Measurements from ENCODE around the gene TTC34. TPM values are rescaled to one million over a fixed set of nuclear protein-coding genes. Genes with fewer than 3 reads are reported as not detected.
A peak's percentile ranks its signal among the peaks of the same experiment; 100 is the strongest.

TTC34 gene
- total and polyA plus RNA-seq, 4 donors, result 0.55 to 1.3 (median 0.95) TPM; not detected in 1

GRCh38 chr1:2810281-2810680 lies 8.8 kb upstream of the TTC34 start:
- no peaks in the 10 kb centered on the region for H3K4me1 ChIP-seq (ENCODE audit: control insufficient read depth in 1 of 2, insufficient read depth in 2 of 2, low read length in 2 of 2)
- H3K27me3 ChIP-seq (ENCODE audit: control insufficient read depth in 1 of 2, insufficient read depth in 2 of 2, low read length in 1 of 2), result no peaks in the 10 kb centered on the region
- no peak overlapping the region for H3K4me3 ChIP-seq (ENCODE audit: low read length in 2 of 2)
- intact Hi-C loops (cut with DNase I), result no loop called here
- H3K9me3 ChIP-seq (ENCODE audit: control insufficient read depth, low read length), result peaks cover 4% of the 10 kb centered on the region
- H3K36me3 ChIP-seq (ENCODE audit: control insufficient read depth in 1 of 2, insufficient read depth in 2 of 2, low read length in 1 of 2), result no peaks in the 10 kb centered on the region
- 92 to 93% methylated on average over 15 of the region's 15 CpGs for WGBS, 2 donors
- DNase-seq (no peak), ATAC-seq (ENCODE audit: low FRiP score) (no peak)
- H3K27ac ChIP-seq (ENCODE audit: low read depth in 1 of 2, low read length in 2 of 2), result no peak overlapping the region

- 94 to 95% methylated on average over 16 to 17 of the region's 17 CpGs for WGBS, 2 donors
- H3K4me1 ChIP-seq (ENCODE audit: control insufficient read depth in 1 of 2, insufficient read depth in 2 of 2, low read length in 2 of 2), result no peaks in the 10 kb centered on the region
- ATAC-seq (ENCODE audit: low FRiP score) (no peak), DNase-seq (no peak)
- no peaks in the 10 kb centered on the region for H3K27me3 ChIP-seq (ENCODE audit: control insufficient read depth in 1 of 2, insufficient read depth in 2 of 2, low read length in 1 of 2)
- no peak overlapping the region for H3K27ac ChIP-seq (ENCODE audit: low read depth in 1 of 2, low read length in 2 of 2)
- no peaks in the 10 kb centered on the region for H3K36me3 ChIP-seq (ENCODE audit: control insufficient read depth in 1 of 2, insufficient read depth in 2 of 2, low read length in 1 of 2)
- peaks cover 4% of the 10 kb centered on the region for H3K9me3 ChIP-seq (ENCODE audit: control insufficient read depth, low read length)
- H3K4me3 ChIP-seq (ENCODE audit: low read length in 2 of 2), result no peak overlapping the region
- intact Hi-C loops (cut with DNase I), result no loop called here
Measured at GRCh38 chr1:2809656-2810055, 8.2 kb upstream of the TTC34 start.

- no peaks in the 10 kb centered on the region for H3K27me3 ChIP-seq (ENCODE audit: control insufficient read depth in 1 of 2, insufficient read depth in 2 of 2, low read length in 1 of 2)
- peaks cover 4% of the 10 kb centered on the region for H3K9me3 ChIP-seq (ENCODE audit: control insufficient read depth, low read length)
- H3K4me3 ChIP-seq (ENCODE audit: low read length in 2 of 2), result no peak overlapping the region
- no peak for DNase-seq
- ATAC-seq (ENCODE audit: low FRiP score), result no peak
- intact Hi-C loops (cut with DNase I), result no loop called here
- H3K27ac ChIP-seq (ENCODE audit: low read depth in 1 of 2, low read length in 2 of 2), result no peak overlapping the region
- H3K4me1 ChIP-seq (ENCODE audit: control insufficient read depth in 1 of 2, insufficient read depth in 2 of 2, low read length in 2 of 2), result no peaks in the 10 kb centered on the region
- H3K36me3 ChIP-seq (ENCODE audit: control insufficient read depth in 1 of 2, insufficient read depth in 2 of 2, low read length in 1 of 2), result no peaks in the 10 kb centered on the region
- WGBS, 2 donors, result 93 to 95% methylated on average over 32 to 34 of the region's 34 CpGs
Measured at GRCh38 chr1:2808831-2809605, 7.5 kb upstream of the TTC34 start.

GRCh38 chr1:2808386-2808705 lies 6.9 kb upstream of the TTC34 start:
- no peaks in the 10 kb centered on the region for H3K27me3 ChIP-seq (ENCODE audit: control insufficient read depth in 1 of 2, insufficient read depth in 2 of 2, low read length in 1 of 2)
- H3K36me3 ChIP-seq (ENCODE audit: control insufficient read depth in 1 of 2, insufficient read depth in 2 of 2, low read length in 1 of 2), result no peaks in the 10 kb centered on the region
- DNase-seq, result no peak
- ATAC-seq (ENCODE audit: low FRiP score), result no peak
- intact Hi-C loops (cut with DNase I), result no loop called here
- peaks cover 4% of the 10 kb centered on the region for H3K9me3 ChIP-seq (ENCODE audit: control insufficient read depth, low read length)
- no peak overlapping the region for H3K4me3 ChIP-seq (ENCODE audit: low read length in 2 of 2)
- no peak overlapping the region for H3K27ac ChIP-seq (ENCODE audit: low read depth in 1 of 2, low read length in 2 of 2)
- 75 to 79% methylated on average over 10 of the region's 10 CpGs for WGBS, 2 donors
- H3K4me1 ChIP-seq (ENCODE audit: control insufficient read depth in 1 of 2, insufficient read depth in 2 of 2, low read length in 2 of 2), result no peaks in the 10 kb centered on the region

- DNase-seq (no peak), ATAC-seq (ENCODE audit: low FRiP score) (no peak)
- H3K27ac ChIP-seq (ENCODE audit: low read depth in 1 of 2, low read length in 2 of 2), result no peak overlapping the region
- peaks cover 4% of the 10 kb centered on the region for H3K9me3 ChIP-seq (ENCODE audit: control insufficient read depth, low read length)
- no peak overlapping the region for H3K4me3 ChIP-seq (ENCODE audit: low read length in 2 of 2)
- WGBS, 2 donors, result 42 to 46% methylated on average over 30 of the region's 30 CpGs
- H3K27me3 ChIP-seq (ENCODE audit: control insufficient read depth in 1 of 2, insufficient read depth in 2 of 2, low read length in 1 of 2), result no peaks in the 10 kb centered on the region
- H3K4me1 ChIP-seq (ENCODE audit: control insufficient read depth in 1 of 2, insufficient read depth in 2 of 2, low read length in 2 of 2), result no peaks in the 10 kb centered on the region
- intact Hi-C loops (cut with DNase I), result no loop called here
- H3K36me3 ChIP-seq (ENCODE audit: control insufficient read depth in 1 of 2, insufficient read depth in 2 of 2, low read length in 1 of 2), result no peaks in the 10 kb centered on the region
Measured at GRCh38 chr1:2807678-2808385, 6.3 kb upstream of the TTC34 start.

GRCh38 chr1:2807036-2807435 lies 5.5 kb upstream of the TTC34 start:
- Histone ChIP-seq H3K27me3 (ENCODE audit: control insufficient read depth in 1 of 2, insufficient read depth in 2 of 2, low read length in 1 of 2) (no peaks in the 10 kb centered on the region), H3K36me3 (ENCODE audit: control insufficient read depth in 1 of 2, insufficient read depth in 2 of 2, low read length in 1 of 2) (no peaks in the 10 kb centered on the region), H3K27ac (ENCODE audit: low read depth in 1 of 2, low read length in 2 of 2) (no peak overlapping the region), H3K9me3 (ENCODE audit: control insufficient read depth, low read length) (no peaks in the 10 kb centered on the region), H3K4me1 (ENCODE audit: control insufficient read depth in 1 of 2, insufficient read depth in 2 of 2, low read length in 2 of 2) (no peaks in the 10 kb centered on the region), H3K4me3 (ENCODE audit: low read length in 2 of 2) (no peak overlapping the region)
- intact Hi-C loops (cut with DNase I), result no loop called here
- DNase-seq (no peak), ATAC-seq (ENCODE audit: low FRiP score) (no peak)
- 80 to 81% methylated on average over 8 of the region's 8 CpGs for WGBS, 2 donors

GRCh38 chr1:2806591-2806990 lies 5.1 kb upstream of the TTC34 start:
- Histone ChIP-seq H3K4me1 (ENCODE audit: control insufficient read depth in 1 of 2, insufficient read depth in 2 of 2, low read length in 2 of 2) (no peaks in the 10 kb centered on the region), H3K9me3 (ENCODE audit: control insufficient read depth, low read length) (no peaks in the 10 kb centered on the region), H3K27me3 (ENCODE audit: control insufficient read depth in 1 of 2, insufficient read depth in 2 of 2, low read length in 1 of 2) (no peaks in the 10 kb centered on the region), H3K36me3 (ENCODE audit: control insufficient read depth in 1 of 2, insufficient read depth in 2 of 2, low read length in 1 of 2) (no peaks in the 10 kb centered on the region), H3K4me3 (ENCODE audit: low read length in 2 of 2) (no peak overlapping the region), H3K27ac (ENCODE audit: low read depth in 1 of 2, low read length in 2 of 2) (no peak overlapping the region)
- DNase-seq, result peak in 1 of 2 donors; percentile 11
- ATAC-seq (ENCODE audit: low FRiP score), result no peak
- intact Hi-C loops (cut with DNase I), result no loop called here
- WGBS, 2 donors, result 59 to 65% methylated on average over 15 of the region's 15 CpGs

GRCh38 chr1:2805801-2806430 lies 4.4 kb upstream of the TTC34 start:
- H3K36me3 ChIP-seq (ENCODE audit: control insufficient read depth in 1 of 2, insufficient read depth in 2 of 2, low read length in 1 of 2), result no peaks in the 10 kb centered on the region
- DNase-seq, result peak; percentile 33 to 78

More at GRCh38 chr1:2805801-2806430, 4.4 kb upstream of the TTC34 start:
- H3K27me3 ChIP-seq (ENCODE audit: control insufficient read depth in 1 of 2, insufficient read depth in 2 of 2, low read length in 1 of 2), result no peaks in the 10 kb centered on the region
- no peak overlapping the region for H3K4me3 ChIP-seq (ENCODE audit: low read length in 2 of 2)
- no peak for ATAC-seq (ENCODE audit: low FRiP score)
- no peaks in the 10 kb centered on the region for H3K4me1 ChIP-seq (ENCODE audit: control insufficient read depth in 1 of 2, insufficient read depth in 2 of 2, low read length in 2 of 2)
- intact Hi-C loops (cut with DNase I), result no loop called here
- H3K9me3 ChIP-seq (ENCODE audit: control insufficient read depth, low read length), result no peaks in the 10 kb centered on the region
- no peak overlapping the region for H3K27ac ChIP-seq (ENCODE audit: low read depth in 1 of 2, low read length in 2 of 2)
- 84 to 85% methylated on average over 25 of the region's 25 CpGs for WGBS, 2 donors
